Measurements from ENCODE around the gene TRIM49C.
"Not testable (repeated sequence)": the region's sequence is repeated elsewhere in the genome, so short reads cannot be mapped to it uniquely, and the experiment has no call there.

TRIM49C gene

GRCh38 chr11:90030806-90031205, at the start of gene TRIM49C:
TSS of gene TRIM49C (plus strand) at chr11:90031106. CDS start at chr11:90035212, 4,106 bp downstream.
- not testable (repeated sequence) for DNase-seq

- not testable (repeated sequence) for DNase-seq
These were observed 6.7 kb upstream of the TRIM49C start for GRCh38 chr11:90024184-90024583.

GRCh38 chr11:90051591-90052209, 20.8 kb downstream of the TRIM49C start:
- peak; percentile 0 for DNase-seq

- not testable (repeated sequence) for DNase-seq
These were observed 21.4 kb downstream of the TRIM49C start for GRCh38 chr11:90052311-90052710.

- peak; percentile 0 for DNase-seq
These were observed 22.6 kb downstream of the TRIM49C start for GRCh38 chr11:90053545-90053944.

GRCh38 chr11:90085650-90086049, 54.7 kb downstream of the TRIM49C start, which contains the start of gene UBTFL1:
TSS of gene UBTFL1 (plus strand) at chr11:90085950. CDS start at chr11:90085950, 0 bp downstream.
- DNase-seq = not testable (repeated sequence)

- not testable (repeated sequence) for DNase-seq
These were observed 57.8 kb downstream of the TRIM49C start for GRCh38 chr11:90088731-90089130.
